Endothelial cell of umbilical vein (primary cell): ENCODE results near the gene ADRA2C. TPM values are rescaled to one million over a fixed set of nuclear protein-coding genes. Genes with fewer than 3 reads are reported as not detected.

Experiments
- BruUV-seq: library from RNA; stranded (reverse); fragments of 400-500 nt; replicated peaks from 2 replicates; lab custom pipeline; 2021; lab: Mats Ljungman, UMichigan
- CTCF ChIA-PET: fragments of 300-600, 350-600 bp; sonication (Branson Sonifier 250); formaldehyde crosslinking; loops from one replicate; lab custom pipeline; 2021; ENCODE audit warnings: antibody characterized with exemption, inconsistent platforms; lab: Charles Lee
- POLR2A ChIA-PET: fragments of 300-600, 350-600 bp; sonication (Branson Sonifier 250); formaldehyde crosslinking; loops from one replicate; lab custom pipeline; 2021; ENCODE audit warnings: antibody characterized with exemption, inconsistent platforms; lab: Charles Lee
- DNase-seq: peaks from one replicate; pipeline ENCODE4 v3.0.0-alpha.2; 2011; ENCODE audit warnings: low read depth, low spot score
- FAIRE-seq: peaks from 2 replicates; lab custom pipeline; 2011; peaks lifted over from hg19 to GRCh38; lab: Jason Lieb, UNC
- H2AFZ ChIP-seq: 2 replicates; pipeline ENCODE4 v1.6.0; 2012; ENCODE audit warnings: low read depth, low read length, control low read depth, inconsistent platforms
- H3K27ac ChIP-seq: 2 replicates; pipeline ENCODE4 v1.5.1; 2011; ENCODE audit warnings: low read depth, mild to moderate bottlenecking, control low read depth, low read length, moderate library complexity; ENCODE audit not compliant: insufficient read depth
- H3K27me3 ChIP-seq, 2 experiments: 2 replicates each; pipeline versions ENCODE4 v1.6.0 to v1.6.1; 2011; ENCODE audit warnings: low read length in 2 of 2, mixed read lengths in 1 of 2; ENCODE audit not compliant: control insufficient read depth in 2 of 2, insufficient read depth in 2 of 2
- H3K36me3 ChIP-seq, 2 experiments: 2 replicates in 1 of 2; 3 replicates in 1 of 2; pipeline ENCODE4 v1.5.1; 2011; ENCODE audit warnings: low read length in 2 of 2, mild to moderate bottlenecking in 1 of 2, moderate library complexity in 1 of 2; ENCODE audit not compliant: control insufficient read depth in 2 of 2, insufficient read depth in 2 of 2; ENCODE audit errors: extremely low read depth in 1 of 2
- H3K4me1 ChIP-seq: 3 replicates; pipeline ENCODE4 v1.5.1; 2011; ENCODE audit warnings: mild to moderate bottlenecking, low read length; ENCODE audit not compliant: control insufficient read depth, insufficient read depth; ENCODE audit errors: extremely low read depth
- H3K4me2 ChIP-seq: 2 replicates; pipeline ENCODE4 v1.6.1; 2011; ENCODE audit warnings: low read length, control low read depth, mixed read lengths; ENCODE audit not compliant: insufficient read depth
- H3K4me3 ChIP-seq, 3 experiments: fragments of 200-600 bp in 1 of 3; sonication (generic), shearing (Covaris generic) in 1 of 3; replicated peaks in 1 of 3; 2 replicates each; pipeline ENCODE4 v1.5.1; 2011 to 2016; ENCODE audit warnings: control low read depth in 3 of 3, low read length in 3 of 3, mild to moderate bottlenecking in 2 of 3, inconsistent platforms in 1 of 3, low read depth in 1 of 3, moderate library complexity in 1 of 3; ENCODE audit not compliant: insufficient read depth in 1 of 3
- H3K79me2 ChIP-seq: 2 replicates; pipeline ENCODE4 v1.6.0; 2012; ENCODE audit warnings: low read length, inconsistent platforms; ENCODE audit not compliant: control insufficient read depth, insufficient read depth
- H3K9ac ChIP-seq: replicated peaks from 2 replicates; pipeline ENCODE3; 2011; ENCODE audit warnings: low read length, control low read depth; ENCODE audit not compliant: insufficient read depth; ENCODE audit errors: extremely low read depth
- H3K9me1 ChIP-seq: replicated peaks from 3 replicates; pipeline ENCODE4 v1.6.0; 2011; ENCODE audit warnings: mild to moderate bottlenecking, low read length; ENCODE audit not compliant: control insufficient read depth, insufficient read depth; ENCODE audit errors: extremely low read depth
- H3K9me3 ChIP-seq: replicated peaks from 2 replicates; pipeline ENCODE4 v1.5.1; 2012; ENCODE audit warnings: low read length, inconsistent platforms; ENCODE audit not compliant: control insufficient read depth, insufficient read depth
- H4K20me1 ChIP-seq: replicated peaks from 2 replicates; pipeline ENCODE3; 2011; ENCODE audit warnings: mild to moderate bottlenecking, low read length; ENCODE audit not compliant: control insufficient read depth, insufficient read depth; ENCODE audit errors: extremely low read depth
- EZH2 ChIP-seq: IDR thresholded peaks from 2 replicates; pipeline ENCODE4 v1.6.1; 2012; ENCODE audit warnings: borderline replicate concordance, low read depth, mild to moderate bottlenecking, moderate library complexity, low read length, inconsistent platforms; ENCODE audit not compliant: severe bottlenecking
- FOS ChIP-seq: IDR thresholded peaks from 2 replicates; pipeline ENCODE4 v1.6.1; 2011; ENCODE audit warnings: mild to moderate bottlenecking, low read length, moderate library complexity, borderline replicate concordance; ENCODE audit not compliant: insufficient read depth
- GATA2 ChIP-seq: IDR thresholded peaks from 2 replicates; pipeline ENCODE4 v1.7.0; 2011; ENCODE audit warnings: low read depth, mild to moderate bottlenecking, moderate library complexity, mixed read lengths, low read length; ENCODE audit not compliant: insufficient read length, insufficient read depth
- JUN ChIP-seq: IDR thresholded peaks from 2 replicates; pipeline ENCODE4 v1.6.1; 2011; ENCODE audit warnings: borderline replicate concordance, low read depth; ENCODE audit not compliant: insufficient read length, insufficient read depth
- MYC ChIP-seq: IDR thresholded peaks from one replicate; pipeline ENCODE4 v1.6.1; 2011; ENCODE audit warnings: mild to moderate bottlenecking, low read depth, low read length
- POLR2A ChIP-seq: IDR thresholded peaks from 2 replicates; pipeline ENCODE4 v1.6.1; 2012; ENCODE audit warnings: low read depth, mild to moderate bottlenecking, control low read depth, low read length
- POLR2AphosphoS5 ChIP-seq: IDR thresholded peaks from 2 replicates; pipeline ENCODE4 v1.6.1; 2012; ENCODE audit warnings: low read depth, mild to moderate bottlenecking, control low read depth, low read length, moderate library complexity; ENCODE audit not compliant: insufficient read depth
- dilution Hi-C: fragments of 300-500 bp; cut with MboI; formaldehyde crosslinking; loops from one replicate; pipeline ENCODE4 v1.15.0; 2019; ENCODE audit warnings: low sequenced_read_pairs; ENCODE audit not compliant: extremely low pct_ligation_motif_present
- intact Hi-C: fragments of 100-400 bp; cut with micrococcal nuclease; formaldehyde crosslinking; loops from one replicate; pipeline ENCODE4 v1.10.0; 2022
- polyA plus RNA-seq, 4 experiments: library from polyadenylated mRNA; depleted of rRNA in 3 of 4; stranded (reverse) in 3 of 4; unstranded in 1 of 4; fragments of >200 nt; gene quantifications; 2 replicates each; pipeline versions ENCODE4 v1.2.1 to v1.2.3, GENCODE V29; 2011 to 2012; ENCODE audit warnings: missing spikeins in 1 of 4
- total RNA-seq: library from RNA; stranded (reverse); gene quantifications from 2 replicates; pipeline ENCODE4 v1.2.3, GENCODE V29; 2021
- TF ChIP-seq, protein P1 (sequence below): IDR thresholded peaks from 2 replicates; pipeline ENCODE4 v1.6.1; 2011; ENCODE audit not compliant: insufficient read depth, insufficient read length
- TF ChIP-seq, protein P2 (sequence below), 2 donors: IDR thresholded peaks; 1 replicate in 1 of 2; 2 replicates in 1 of 2; pipeline ENCODE4 v1.5.1; 2011; ENCODE audit warnings: low read length in 2 of 2, mild to moderate bottlenecking in 2 of 2, moderate library complexity in 2 of 2, control low read depth in 1 of 2, inconsistent platforms in 1 of 2, low read depth in 1 of 2; ENCODE audit not compliant: insufficient read depth in 1 of 2; ENCODE audit errors: extremely low read depth in 1 of 2

Gene ADRA2C
- total and polyA plus RNA-seq, 2 donors (not counting 3 experiments of a cell fraction or from before 2014, with no cell fraction given): 0.03 to 0.40 TPM

DNA sequence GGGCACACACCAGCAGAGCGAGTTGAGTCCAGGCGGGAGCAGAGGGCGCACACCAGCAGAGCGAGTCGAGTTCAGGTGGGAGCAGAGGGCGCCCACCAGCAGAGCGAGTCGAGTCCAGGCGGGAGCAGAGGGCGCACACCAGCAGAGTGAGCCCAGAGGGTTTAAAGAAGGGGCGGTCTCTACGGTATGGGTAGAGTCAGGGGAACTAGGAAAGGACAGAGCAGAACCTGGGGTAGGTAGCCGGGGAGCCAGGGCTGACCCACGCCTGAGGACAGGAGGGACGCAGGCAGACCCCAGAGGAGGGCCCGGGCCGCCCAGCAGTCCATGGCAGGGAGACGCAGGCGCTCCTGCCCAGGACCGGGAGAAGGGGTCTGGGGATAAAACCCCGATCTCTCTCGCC is 22.0 kb upstream of the ADRA2C start:
- BruUV-seq: no TSS peak
- CTCF ChIA-PET: no interaction called here

More for the DNA sequence above, 22.0 kb upstream of the ADRA2C start:
- POLR2A ChIA-PET: no interaction called here
- Histone ChIP-seq H2AFZ (no peak overlapping the region), H3K27me3 (peaks cover 5 to 12% of the 10 kb centered on the region in 2 experiments), H3K4me2 (no peak overlapping the region), H3K9me3 (no peaks in the 10 kb centered on the region), H3K4me3 (no peak overlapping the region), H3K9me1 (no peaks in the 10 kb centered on the region), H3K36me3 (no peaks in the 10 kb centered on the region), H3K4me1 (no peaks in the 10 kb centered on the region), H3K79me2 (no peaks in the 10 kb centered on the region), H3K9ac (no peak overlapping the region), H4K20me1 (no peaks in the 10 kb centered on the region), H3K27ac (no peak overlapping the region)
- no peak for DNase-seq
- no peak for FAIRE-seq
- TF ChIP-seq EZH2: no peak
- TF ChIP-seq POLR2A: no peak
- TF ChIP-seq JUN: no peak
- TF ChIP-seq, protein P1, sequence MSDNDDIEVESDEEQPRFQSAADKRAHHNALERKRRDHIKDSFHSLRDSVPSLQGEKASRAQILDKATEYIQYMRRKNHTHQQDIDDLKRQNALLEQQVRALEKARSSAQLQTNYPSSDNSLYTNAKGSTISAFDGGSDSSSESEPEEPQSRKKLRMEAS: no peak
- TF ChIP-seq MYC: no peak
- TF ChIP-seq, protein P2, sequence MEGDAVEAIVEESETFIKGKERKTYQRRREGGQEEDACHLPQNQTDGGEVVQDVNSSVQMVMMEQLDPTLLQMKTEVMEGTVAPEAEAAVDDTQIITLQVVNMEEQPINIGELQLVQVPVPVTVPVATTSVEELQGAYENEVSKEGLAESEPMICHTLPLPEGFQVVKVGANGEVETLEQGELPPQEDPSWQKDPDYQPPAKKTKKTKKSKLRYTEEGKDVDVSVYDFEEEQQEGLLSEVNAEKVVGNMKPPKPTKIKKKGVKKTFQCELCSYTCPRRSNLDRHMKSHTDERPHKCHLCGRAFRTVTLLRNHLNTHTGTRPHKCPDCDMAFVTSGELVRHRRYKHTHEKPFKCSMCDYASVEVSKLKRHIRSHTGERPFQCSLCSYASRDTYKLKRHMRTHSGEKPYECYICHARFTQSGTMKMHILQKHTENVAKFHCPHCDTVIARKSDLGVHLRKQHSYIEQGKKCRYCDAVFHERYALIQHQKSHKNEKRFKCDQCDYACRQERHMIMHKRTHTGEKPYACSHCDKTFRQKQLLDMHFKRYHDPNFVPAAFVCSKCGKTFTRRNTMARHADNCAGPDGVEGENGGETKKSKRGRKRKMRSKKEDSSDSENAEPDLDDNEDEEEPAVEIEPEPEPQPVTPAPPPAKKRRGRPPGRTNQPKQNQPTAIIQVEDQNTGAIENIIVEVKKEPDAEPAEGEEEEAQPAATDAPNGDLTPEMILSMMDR (IDR thresholded peaks at IDR 0.05; ENCODE audit: extremely low read depth in 1 of 2, insufficient read depth in 1 of 2, low read depth in 1 of 2, low read length in 2 of 2): no peak
- no peak for TF ChIP-seq GATA2
- no peak for TF ChIP-seq FOS
- no peak for TF ChIP-seq POLR2AphosphoS5
- dilution Hi-C loops (no loop called here), intact Hi-C loops (no loop called here)
